PFSK-1 (cell line): Measurements from ENCODE around the gene SH2B3.

Experiments used
- POLR2AphosphoS5 ChIP-seq: IDR thresholded peaks from 2 replicates; pipeline ENCODE4 v1.6.1; 2012; ENCODE audit warnings: low read depth, mild to moderate bottlenecking, control low read depth, low read length, moderate library complexity
- TF ChIP-seq, protein P1 (sequence below), 2 experiments: IDR thresholded peaks; 2 replicates each; pipeline versions ENCODE4 v1.6.1 to v1.8.0; 2011 to 2012; ENCODE audit warnings: low read depth in 2 of 2, low read length in 2 of 2, control low read depth in 1 of 2, inconsistent platforms in 1 of 2, mild to moderate bottlenecking in 1 of 2, moderate library complexity in 1 of 2; ENCODE audit not compliant: insufficient read depth in 1 of 2

DNA sequence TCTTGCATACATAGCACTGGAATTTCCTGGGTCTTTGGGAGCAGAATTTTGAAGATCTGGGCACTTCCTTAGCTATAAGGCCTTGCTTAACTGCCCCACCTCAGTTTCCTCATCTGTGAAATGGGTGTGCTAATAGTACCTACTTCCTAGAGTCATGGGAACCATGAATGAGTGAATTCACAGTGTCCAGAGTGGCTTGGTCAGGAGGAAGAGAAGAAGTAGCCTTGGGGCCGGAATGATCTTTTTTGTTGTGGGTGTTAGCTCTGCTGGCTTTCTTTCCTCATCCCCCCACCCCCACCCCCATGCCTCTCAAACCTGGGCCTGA lies 2.4 kb downstream of the SH2B3 start:
- TF ChIP-seq POLR2AphosphoS5 = no peak
- TF ChIP-seq, protein P1, sequence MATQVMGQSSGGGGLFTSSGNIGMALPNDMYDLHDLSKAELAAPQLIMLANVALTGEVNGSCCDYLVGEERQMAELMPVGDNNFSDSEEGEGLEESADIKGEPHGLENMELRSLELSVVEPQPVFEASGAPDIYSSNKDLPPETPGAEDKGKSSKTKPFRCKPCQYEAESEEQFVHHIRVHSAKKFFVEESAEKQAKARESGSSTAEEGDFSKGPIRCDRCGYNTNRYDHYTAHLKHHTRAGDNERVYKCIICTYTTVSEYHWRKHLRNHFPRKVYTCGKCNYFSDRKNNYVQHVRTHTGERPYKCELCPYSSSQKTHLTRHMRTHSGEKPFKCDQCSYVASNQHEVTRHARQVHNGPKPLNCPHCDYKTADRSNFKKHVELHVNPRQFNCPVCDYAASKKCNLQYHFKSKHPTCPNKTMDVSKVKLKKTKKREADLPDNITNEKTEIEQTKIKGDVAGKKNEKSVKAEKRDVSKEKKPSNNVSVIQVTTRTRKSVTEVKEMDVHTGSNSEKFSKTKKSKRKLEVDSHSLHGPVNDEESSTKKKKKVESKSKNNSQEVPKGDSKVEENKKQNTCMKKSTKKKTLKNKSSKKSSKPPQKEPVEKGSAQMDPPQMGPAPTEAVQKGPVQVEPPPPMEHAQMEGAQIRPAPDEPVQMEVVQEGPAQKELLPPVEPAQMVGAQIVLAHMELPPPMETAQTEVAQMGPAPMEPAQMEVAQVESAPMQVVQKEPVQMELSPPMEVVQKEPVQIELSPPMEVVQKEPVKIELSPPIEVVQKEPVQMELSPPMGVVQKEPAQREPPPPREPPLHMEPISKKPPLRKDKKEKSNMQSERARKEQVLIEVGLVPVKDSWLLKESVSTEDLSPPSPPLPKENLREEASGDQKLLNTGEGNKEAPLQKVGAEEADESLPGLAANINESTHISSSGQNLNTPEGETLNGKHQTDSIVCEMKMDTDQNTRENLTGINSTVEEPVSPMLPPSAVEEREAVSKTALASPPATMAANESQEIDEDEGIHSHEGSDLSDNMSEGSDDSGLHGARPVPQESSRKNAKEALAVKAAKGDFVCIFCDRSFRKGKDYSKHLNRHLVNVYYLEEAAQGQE (IDR thresholded peaks at IDR 0.05; ENCODE audit: insufficient read depth in 1 of 2, low read depth in 2 of 2, low read length in 2 of 2) = no peak
